Prostate gland (tissue), 2 donors: ENCODE data around the gene SMIM23.

ENCODE experiments used
- CTCF ChIP-seq, 4 experiments: fragments of 200-600 bp in 2 of 4; fragments of 450-650 bp in 2 of 4; sonication (generic) in 2 of 4; IDR thresholded peaks; 1 replicate in 3 of 4; 2 replicates in 1 of 4; pipeline ENCODE4 v1.5.1; 2016 to 2019; ENCODE audit warnings: antibody characterized with exemption in 4 of 4, mild to moderate bottlenecking in 2 of 4, moderate library complexity in 2 of 4
- POLR2A ChIP-seq: fragments of 450-650 bp; IDR thresholded peaks from one replicate; pipeline ENCODE4 v1.6.1; 2016; ENCODE audit warnings: antibody characterized with exemption, mild to moderate bottlenecking
- POLR2AphosphoS5 ChIP-seq: sonication (generic); formaldehyde crosslinking; IDR thresholded peaks from one replicate; pipeline ENCODE4 v1.6.1; 2017; ENCODE audit warnings: antibody characterized with exemption

GRCh38 chr5:171783051-171783450 is 2.6 kb upstream of the SMIM23 start:
- TF ChIP-seq CTCF (IDR thresholded peaks at IDR 0.05) (no peak), POLR2A (no peak), POLR2AphosphoS5 (no peak)
